Measurements from ENCODE around the gene IZUMO1. TPM values are rescaled to one million over a fixed set of nuclear protein-coding genes. Genes with fewer than 3 reads are reported as not detected.

IZUMO1 gene
- total and polyA plus RNA-seq, 2 of the 13 experiments (the other 11 are each of a cell fraction or from before 2014, with no cell fraction given), result 0.07 to 0.22 TPM

DNA sequence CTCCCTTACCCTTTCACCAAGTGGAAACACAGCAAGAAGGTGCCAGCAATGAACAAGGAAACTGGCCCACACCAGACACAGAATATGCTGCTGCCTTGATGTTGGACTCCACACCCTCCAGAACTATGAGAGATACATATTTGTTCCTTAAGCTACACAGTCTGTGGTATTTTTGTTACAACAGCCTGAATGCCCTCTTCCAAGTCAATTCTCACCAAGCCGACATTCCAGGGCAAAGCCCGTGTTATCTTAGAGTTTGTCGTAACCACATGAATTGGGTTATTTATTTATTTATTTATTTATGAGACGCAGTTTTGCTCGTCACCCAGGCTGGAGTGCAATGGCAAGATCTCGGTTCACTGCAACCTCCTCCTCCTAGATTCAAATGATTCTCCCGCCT, 23.6 kb upstream of the IZUMO1 start:
- Histone ChIP-seq H3K27ac (ENCODE audit: extremely low read length, insufficient read depth, low read length) (no peak overlapping the region), H4K20me1 (ENCODE audit: insufficient read depth, low read length) (no peaks in the 10 kb centered on the region), H3K4me3 (replicated peaks in 1 of 3; ENCODE audit: insufficient read depth in 1 of 3, low read depth in 2 of 3, low read length in 3 of 3) (no peak overlapping the region; a peak in 1 of 6 replicates), H3K36me3 (replicated peaks in 1 of 2; ENCODE audit: control insufficient read depth in 1 of 2, insufficient read depth in 2 of 2, low read length in 2 of 2) (no peaks in the 10 kb centered on the region), H3K4me2 (ENCODE audit: low read depth, low read length) (peak overlapping the region; percentile 23; the same call in 1 of the 2 replicates), H3K9ac (ENCODE audit: insufficient read depth, low read depth, low read length) (no peak overlapping the region), H3K27me3 (ENCODE audit: control insufficient read depth in 1 of 2, insufficient read depth in 2 of 2, low read length in 2 of 2) (no peaks in the 10 kb centered on the region), H3K9me3 (ENCODE audit: low read length) (no peaks in the 10 kb centered on the region), H3K79me2 (ENCODE audit: insufficient read depth, low read length) (no peaks in the 10 kb centered on the region), H2AFZ (ENCODE audit: low read length) (no peak overlapping the region), H3K4me1 (ENCODE audit: insufficient read depth, low read length) (peaks cover 63% of the 10 kb centered on the region)
- intact Hi-C loops (cut with micrococcal nuclease; ENCODE audit: unreplicated experiment), result no loop called here
- ChIA-PET CTCF (ENCODE audit: low intra/inter-chr PET ratio, low total read pairs) (no interaction called here), POLR2A (interaction anchor here (2.2 to 3.1 kb wide), 5 partner anchors 11 to 55 kb away, joined by 6 to 30 read pairs (median 14); no protein-coding TSS in a partner anchor)
- DNase-seq (ENCODE audit: low spot score) (no peak), FAIRE-seq (no peak), ATAC-seq (no peak)
- TF ChIP-seq SRSF9 (IDR thresholded peaks at IDR 0.05; ENCODE audit: borderline replicate concordance, insufficient read depth, low read depth, low read length, poor library complexity, severe bottlenecking), result no peak
- TF ChIP-seq, protein P1, sequence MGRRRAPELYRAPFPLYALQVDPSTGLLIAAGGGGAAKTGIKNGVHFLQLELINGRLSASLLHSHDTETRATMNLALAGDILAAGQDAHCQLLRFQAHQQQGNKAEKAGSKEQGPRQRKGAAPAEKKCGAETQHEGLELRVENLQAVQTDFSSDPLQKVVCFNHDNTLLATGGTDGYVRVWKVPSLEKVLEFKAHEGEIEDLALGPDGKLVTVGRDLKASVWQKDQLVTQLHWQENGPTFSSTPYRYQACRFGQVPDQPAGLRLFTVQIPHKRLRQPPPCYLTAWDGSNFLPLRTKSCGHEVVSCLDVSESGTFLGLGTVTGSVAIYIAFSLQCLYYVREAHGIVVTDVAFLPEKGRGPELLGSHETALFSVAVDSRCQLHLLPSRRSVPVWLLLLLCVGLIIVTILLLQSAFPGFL (CRISPR knock-in tag; IDR thresholded peaks at IDR 0.05), result no peak
- no peak for TF ChIP-seq ETV6 (CRISPR knock-in tag; conservative IDR thresholded peaks at IDR 0.05)
- TF ChIP-seq IKZF1 (IDR thresholded peaks at IDR 0.05), result no peak
- TF ChIP-seq ZNF672 (CRISPR knock-in tag; IDR thresholded peaks at IDR 0.05), result no peak
- TF ChIP-seq KLF15 (CRISPR knock-in tag; IDR thresholded peaks at IDR 0.05; ENCODE audit: borderline replicate concordance), result no peak
- no peak for TF ChIP-seq ZFP36 (IDR thresholded peaks at IDR 0.05; ENCODE audit: borderline replicate concordance, low read depth, low read length, partially characterized antibody)
- TF ChIP-seq, protein P2, sequence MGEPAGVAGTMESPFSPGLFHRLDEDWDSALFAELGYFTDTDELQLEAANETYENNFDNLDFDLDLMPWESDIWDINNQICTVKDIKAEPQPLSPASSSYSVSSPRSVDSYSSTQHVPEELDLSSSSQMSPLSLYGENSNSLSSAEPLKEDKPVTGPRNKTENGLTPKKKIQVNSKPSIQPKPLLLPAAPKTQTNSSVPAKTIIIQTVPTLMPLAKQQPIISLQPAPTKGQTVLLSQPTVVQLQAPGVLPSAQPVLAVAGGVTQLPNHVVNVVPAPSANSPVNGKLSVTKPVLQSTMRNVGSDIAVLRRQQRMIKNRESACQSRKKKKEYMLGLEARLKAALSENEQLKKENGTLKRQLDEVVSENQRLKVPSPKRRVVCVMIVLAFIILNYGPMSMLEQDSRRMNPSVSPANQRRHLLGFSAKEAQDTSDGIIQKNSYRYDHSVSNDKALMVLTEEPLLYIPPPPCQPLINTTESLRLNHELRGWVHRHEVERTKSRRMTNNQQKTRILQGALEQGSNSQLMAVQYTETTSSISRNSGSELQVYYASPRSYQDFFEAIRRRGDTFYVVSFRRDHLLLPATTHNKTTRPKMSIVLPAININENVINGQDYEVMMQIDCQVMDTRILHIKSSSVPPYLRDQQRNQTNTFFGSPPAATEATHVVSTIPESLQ (CRISPR knock-in tag; conservative IDR thresholded peaks at IDR 0.05), result no peak
- TF ChIP-seq, protein P3, sequence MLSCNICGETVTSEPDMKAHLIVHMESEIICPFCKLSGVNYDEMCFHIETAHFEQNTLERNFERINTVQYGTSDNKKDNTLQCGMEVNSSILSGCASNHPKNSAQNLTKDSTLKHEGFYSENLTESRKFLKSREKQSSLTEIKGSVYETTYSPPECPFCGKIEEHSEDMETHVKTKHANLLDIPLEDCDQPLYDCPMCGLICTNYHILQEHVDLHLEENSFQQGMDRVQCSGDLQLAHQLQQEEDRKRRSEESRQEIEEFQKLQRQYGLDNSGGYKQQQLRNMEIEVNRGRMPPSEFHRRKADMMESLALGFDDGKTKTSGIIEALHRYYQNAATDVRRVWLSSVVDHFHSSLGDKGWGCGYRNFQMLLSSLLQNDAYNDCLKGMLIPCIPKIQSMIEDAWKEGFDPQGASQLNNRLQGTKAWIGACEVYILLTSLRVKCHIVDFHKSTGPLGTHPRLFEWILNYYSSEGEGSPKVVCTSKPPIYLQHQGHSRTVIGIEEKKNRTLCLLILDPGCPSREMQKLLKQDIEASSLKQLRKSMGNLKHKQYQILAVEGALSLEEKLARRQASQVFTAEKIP (CRISPR knock-in tag; IDR thresholded peaks at IDR 0.05; ENCODE audit: borderline replicate concordance), result no peak
- TF ChIP-seq GATAD1 (CRISPR knock-in tag; IDR thresholded peaks at IDR 0.05), result no peak
- TF ChIP-seq RBFOX2 (IDR thresholded peaks at IDR 0.05; ENCODE audit: low read depth, low read length), result no peak
- no peak for TF ChIP-seq ZNF589 (CRISPR knock-in tag; conservative IDR thresholded peaks at IDR 0.05)
- TF ChIP-seq ZFP36L2 (CRISPR knock-in tag; IDR thresholded peaks at IDR 0.05), result no peak
- no peak for TF ChIP-seq MBD4 (IDR thresholded peaks at IDR 0.05; ENCODE audit: borderline replicate concordance, low read length)
- TF ChIP-seq ZNF354B (CRISPR knock-in tag; IDR thresholded peaks at IDR 0.05), result no peak
- no peak for TF ChIP-seq ZNF737 (CRISPR knock-in tag; IDR thresholded peaks at IDR 0.05; ENCODE audit: borderline replicate concordance)
- TF ChIP-seq AGO1 (IDR thresholded peaks at IDR 0.05; ENCODE audit: low read depth, low read length, poor library complexity, severe bottlenecking), result no peak
- TF ChIP-seq ARNT2 (CRISPR knock-in tag; IDR thresholded peaks at IDR 0.05; ENCODE audit: low read depth), result no peak
- TF ChIP-seq MIER2 (CRISPR knock-in tag; IDR thresholded peaks at IDR 0.05), result no peak
- WGBS (ENCODE audit: low lambda C conversion rate), result 39% methylated on average over 7 of the region's 7 CpGs
- no TSS peak for BruUV-seq (replicated peaks)
- in situ Hi-C loops (cut with HindIII; ENCODE audit: extremely low pct_ligation_motif_present, low pct_unique_long_range_greater_than_20kb), result no loop called here

Measured in HepG2 (cell line).